ENCODE results near the gene AK1. TPM values are rescaled to one million over a fixed set of nuclear protein-coding genes. Genes with fewer than 3 reads are reported as not detected.

Gene AK1
- total and polyA plus RNA-seq, 9 of the 15 experiments (the other 6 are each of a cell fraction or from before 2014, with no cell fraction given) = 10.1 to 71.8 (median 39.0) TPM

GRCh38 chr9:127865645-127866464, 11.6 kb downstream of the AK1 start (continued):
- TF ChIP-seq, protein P1, sequence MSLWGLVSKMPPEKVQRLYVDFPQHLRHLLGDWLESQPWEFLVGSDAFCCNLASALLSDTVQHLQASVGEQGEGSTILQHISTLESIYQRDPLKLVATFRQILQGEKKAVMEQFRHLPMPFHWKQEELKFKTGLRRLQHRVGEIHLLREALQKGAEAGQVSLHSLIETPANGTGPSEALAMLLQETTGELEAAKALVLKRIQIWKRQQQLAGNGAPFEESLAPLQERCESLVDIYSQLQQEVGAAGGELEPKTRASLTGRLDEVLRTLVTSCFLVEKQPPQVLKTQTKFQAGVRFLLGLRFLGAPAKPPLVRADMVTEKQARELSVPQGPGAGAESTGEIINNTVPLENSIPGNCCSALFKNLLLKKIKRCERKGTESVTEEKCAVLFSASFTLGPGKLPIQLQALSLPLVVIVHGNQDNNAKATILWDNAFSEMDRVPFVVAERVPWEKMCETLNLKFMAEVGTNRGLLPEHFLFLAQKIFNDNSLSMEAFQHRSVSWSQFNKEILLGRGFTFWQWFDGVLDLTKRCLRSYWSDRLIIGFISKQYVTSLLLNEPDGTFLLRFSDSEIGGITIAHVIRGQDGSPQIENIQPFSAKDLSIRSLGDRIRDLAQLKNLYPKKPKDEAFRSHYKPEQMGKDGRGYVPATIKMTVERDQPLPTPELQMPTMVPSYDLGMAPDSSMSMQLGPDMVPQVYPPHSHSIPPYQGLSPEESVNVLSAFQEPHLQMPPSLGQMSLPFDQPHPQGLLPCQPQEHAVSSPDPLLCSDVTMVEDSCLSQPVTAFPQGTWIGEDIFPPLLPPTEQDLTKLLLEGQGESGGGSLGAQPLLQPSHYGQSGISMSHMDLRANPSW (CRISPR knock-in tag; IDR thresholded peaks at IDR 0.05) = no peak
- TF ChIP-seq ZC3H8 (IDR thresholded peaks at IDR 0.05) (0 out of 2 replicates have a peak, but pooled peaks have one; percentile 18), MAZ (CRISPR knock-in tag; conservative IDR thresholded peaks at IDR 0.05 in 1 of 2, IDR thresholded peaks at IDR 0.05 in 1 of 2) (peak in 1 of 2 experiments; percentile 24; a peak in 1 of 4 replicates), BCL6 (CRISPR knock-in tag; IDR thresholded peaks at IDR 0.05) (0 out of 2 replicates have a peak, but pooled peaks have one; percentile 15), HDGF (IDR thresholded peaks at IDR 0.05) (peak; percentile 84; the same call in 1 of the 2 replicates), XRCC4 (IDR thresholded peaks at IDR 0.05; ENCODE audit: extremely low read depth, insufficient read depth, insufficient read length) (no peak), BHLHE40 (IDR thresholded peaks at IDR 0.05; ENCODE audit: low read length) (peak; percentile 38; the same call in 1 of the 2 replicates), CTBP1 (IDR thresholded peaks at IDR 0.05; ENCODE audit: borderline replicate concordance) (no peak; the same call in 1 of the 2 replicates), HDAC3 (IDR thresholded peaks at IDR 0.05; ENCODE audit: borderline replicate concordance, partially characterized antibody) (no peak), ZNF311 (CRISPR knock-in tag; IDR thresholded peaks at IDR 0.05) (no peak)
- TF ChIP-seq, protein P2, sequence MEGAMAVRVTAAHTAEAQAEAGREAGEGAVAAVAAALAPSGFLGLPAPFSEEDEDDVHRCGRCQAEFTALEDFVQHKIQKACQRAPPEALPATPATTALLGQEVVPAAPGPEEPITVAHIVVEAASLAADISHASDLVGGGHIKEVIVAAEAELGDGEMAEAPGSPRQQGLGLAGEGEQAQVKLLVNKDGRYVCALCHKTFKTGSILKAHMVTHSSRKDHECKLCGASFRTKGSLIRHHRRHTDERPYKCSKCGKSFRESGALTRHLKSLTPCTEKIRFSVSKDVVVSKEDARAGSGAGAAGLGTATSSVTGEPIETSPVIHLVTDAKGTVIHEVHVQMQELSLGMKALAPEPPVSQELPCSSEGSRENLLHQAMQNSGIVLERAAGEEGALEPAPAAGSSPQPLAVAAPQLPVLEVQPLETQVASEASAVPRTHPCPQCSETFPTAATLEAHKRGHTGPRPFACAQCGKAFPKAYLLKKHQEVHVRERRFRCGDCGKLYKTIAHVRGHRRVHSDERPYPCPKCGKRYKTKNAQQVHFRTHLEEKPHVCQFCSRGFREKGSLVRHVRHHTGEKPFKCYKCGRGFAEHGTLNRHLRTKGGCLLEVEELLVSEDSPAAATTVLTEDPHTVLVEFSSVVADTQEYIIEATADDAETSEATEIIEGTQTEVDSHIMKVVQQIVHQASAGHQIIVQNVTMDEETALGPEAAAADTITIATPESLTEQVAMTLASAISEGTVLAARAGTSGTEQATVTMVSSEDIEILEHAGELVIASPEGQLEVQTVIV (CRISPR knock-in tag; IDR thresholded peaks at IDR 0.05; ENCODE audit: borderline replicate concordance) = no peak
- TF ChIP-seq, protein P3, sequence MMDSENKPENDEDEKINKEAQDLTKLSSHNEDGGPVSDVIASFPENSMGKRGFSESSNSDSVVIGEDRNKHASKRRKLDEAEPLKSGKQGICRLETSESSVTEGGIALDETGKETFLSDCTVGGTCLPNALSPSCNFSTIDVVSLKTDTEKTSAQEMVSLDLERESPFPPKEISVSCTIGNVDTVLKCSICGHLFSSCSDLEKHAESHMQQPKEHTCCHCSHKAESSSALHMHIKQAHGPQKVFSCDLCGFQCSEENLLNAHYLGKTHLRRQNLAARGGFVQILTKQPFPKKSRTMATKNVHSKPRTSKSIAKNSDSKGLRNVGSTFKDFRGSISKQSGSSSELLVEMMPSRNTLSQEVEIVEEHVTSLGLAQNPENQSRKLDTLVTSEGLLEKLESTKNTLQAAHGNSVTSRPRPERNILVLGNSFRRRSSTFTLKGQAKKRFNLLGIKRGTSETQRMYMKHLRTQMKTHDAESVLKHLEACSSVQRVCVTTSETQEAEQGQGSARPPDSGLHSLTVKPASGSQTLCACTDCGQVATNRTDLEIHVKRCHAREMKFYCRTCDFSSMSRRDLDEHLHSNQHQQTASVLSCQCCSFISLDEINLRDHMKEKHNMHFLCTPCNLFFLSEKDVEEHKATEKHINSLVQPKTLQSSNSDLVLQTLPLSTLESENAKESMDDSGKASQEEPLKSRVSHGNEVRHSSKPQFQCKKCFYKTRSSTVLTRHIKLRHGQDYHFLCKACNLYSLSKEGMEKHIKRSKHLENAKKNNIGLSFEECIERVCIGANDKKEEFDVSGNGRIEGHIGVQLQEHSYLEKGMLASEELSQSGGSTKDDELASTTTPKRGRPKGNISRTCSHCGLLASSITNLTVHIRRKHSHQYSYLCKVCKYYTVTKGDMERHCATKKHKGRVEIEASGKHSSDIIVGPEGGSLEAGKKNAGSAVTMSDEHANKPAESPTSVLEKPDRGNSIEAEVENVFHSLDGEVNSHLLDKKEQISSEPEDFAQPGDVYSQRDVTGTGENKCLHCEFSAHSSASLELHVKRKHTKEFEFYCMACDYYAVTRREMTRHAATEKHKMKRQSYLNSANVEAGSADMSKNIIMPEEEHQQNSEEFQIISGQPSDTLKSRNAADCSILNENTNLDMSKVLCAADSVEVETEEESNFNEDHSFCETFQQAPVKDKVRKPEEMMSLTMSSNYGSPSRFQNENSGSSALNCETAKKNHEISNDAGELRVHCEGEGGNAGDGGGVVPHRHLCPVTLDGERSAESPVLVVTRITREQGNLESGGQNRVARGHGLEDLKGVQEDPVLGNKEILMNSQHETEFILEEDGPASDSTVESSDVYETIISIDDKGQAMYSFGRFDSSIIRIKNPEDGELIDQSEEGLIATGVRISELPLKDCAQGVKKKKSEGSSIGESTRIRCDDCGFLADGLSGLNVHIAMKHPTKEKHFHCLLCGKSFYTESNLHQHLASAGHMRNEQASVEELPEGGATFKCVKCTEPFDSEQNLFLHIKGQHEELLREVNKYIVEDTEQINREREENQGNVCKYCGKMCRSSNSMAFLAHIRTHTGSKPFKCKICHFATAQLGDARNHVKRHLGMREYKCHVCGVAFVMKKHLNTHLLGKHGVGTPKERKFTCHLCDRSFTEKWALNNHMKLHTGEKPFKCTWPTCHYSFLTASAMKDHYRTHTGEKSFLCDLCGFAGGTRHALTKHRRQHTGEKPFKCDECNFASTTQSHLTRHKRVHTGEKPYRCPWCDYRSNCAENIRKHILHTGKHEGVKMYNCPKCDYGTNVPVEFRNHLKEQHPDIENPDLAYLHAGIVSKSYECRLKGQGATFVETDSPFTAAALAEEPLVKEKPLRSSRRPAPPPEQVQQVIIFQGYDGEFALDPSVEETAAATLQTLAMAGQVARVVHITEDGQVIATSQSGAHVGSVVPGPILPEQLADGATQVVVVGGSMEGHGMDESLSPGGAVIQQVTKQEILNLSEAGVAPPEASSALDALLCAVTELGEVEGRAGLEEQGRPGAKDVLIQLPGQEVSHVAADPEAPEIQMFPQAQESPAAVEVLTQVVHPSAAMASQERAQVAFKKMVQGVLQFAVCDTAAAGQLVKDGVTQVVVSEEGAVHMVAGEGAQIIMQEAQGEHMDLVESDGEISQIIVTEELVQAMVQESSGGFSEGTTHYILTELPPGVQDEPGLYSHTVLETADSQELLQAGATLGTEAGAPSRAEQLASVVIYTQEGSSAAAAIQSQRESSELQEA (IDR thresholded peaks at IDR 0.05; ENCODE audit: low read depth) = no peak; the same call in 1 of the 2 replicates
